SK-N-MC (cell line): ENCODE measurements around the gene MAP3K15.

ENCODE experiments used
- EZH2 ChIP-seq: fragments of 200-600 bp; sonication (generic); IDR thresholded peaks from one replicate; pipeline ENCODE4 v1.6.1; 2017; ENCODE audit warnings: antibody characterized with exemption
- POLR2AphosphoS5 ChIP-seq: IDR thresholded peaks from 2 replicates; pipeline ENCODE4 v1.6.1; 2012; ENCODE audit warnings: mild to moderate bottlenecking, low read depth, low read length, borderline replicate concordance

DNA sequence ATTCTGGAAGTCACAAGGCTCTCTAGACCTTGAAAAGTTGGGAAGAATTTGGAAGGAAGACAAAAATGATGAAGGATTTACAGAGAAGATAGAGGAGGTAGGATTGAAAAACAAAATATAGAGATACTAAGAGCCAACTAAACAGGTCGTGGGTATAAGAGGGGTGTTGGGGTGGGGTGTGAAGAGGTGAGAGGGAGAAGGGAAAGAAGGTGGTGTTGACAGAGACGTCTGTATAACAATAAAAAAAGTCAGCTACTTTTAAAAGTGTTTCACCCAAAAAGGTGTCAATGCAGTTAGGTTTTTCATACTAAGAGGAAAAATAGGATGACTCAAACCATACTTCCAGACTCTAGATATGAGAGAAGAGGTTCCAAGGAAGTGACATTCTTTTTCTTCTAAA lies 33.0 kb upstream of the MAP3K15 start:
- TF ChIP-seq POLR2AphosphoS5 = no peak
- TF ChIP-seq EZH2 = no peak
